Gastrocnemius medialis (tissue), 4 donors: ENCODE data around the gene CCNQ.

Experiments
- POLR2A ChIP-seq, 2 donors: fragments of 450-650 bp; IDR thresholded peaks; one replicate each; pipeline ENCODE4 v1.6.1; 2017; ENCODE audit warnings: antibody characterized with exemption in 2 of 2, mild to moderate bottlenecking in 2 of 2, moderate library complexity in 2 of 2
- TF ChIP-seq, protein P1 (sequence below), 5 experiments: fragments of 450-650 bp in 3 of 5; fragments of 200-600 bp in 2 of 5; sonication (generic) in 2 of 5; IDR thresholded peaks in 4 of 5; conservative IDR thresholded peaks in 1 of 5; 1 replicate in 4 of 5; 2 replicates in 1 of 5; pipeline ENCODE4 v1.5.1; 2016 to 2019; ENCODE audit warnings: antibody characterized with exemption in 5 of 5, mild to moderate bottlenecking in 3 of 5, moderate library complexity in 3 of 5

GRCh38 chrX:153595387-153595786, 3.6 kb downstream of the CCNQ start:
- TF ChIP-seq, protein P1, sequence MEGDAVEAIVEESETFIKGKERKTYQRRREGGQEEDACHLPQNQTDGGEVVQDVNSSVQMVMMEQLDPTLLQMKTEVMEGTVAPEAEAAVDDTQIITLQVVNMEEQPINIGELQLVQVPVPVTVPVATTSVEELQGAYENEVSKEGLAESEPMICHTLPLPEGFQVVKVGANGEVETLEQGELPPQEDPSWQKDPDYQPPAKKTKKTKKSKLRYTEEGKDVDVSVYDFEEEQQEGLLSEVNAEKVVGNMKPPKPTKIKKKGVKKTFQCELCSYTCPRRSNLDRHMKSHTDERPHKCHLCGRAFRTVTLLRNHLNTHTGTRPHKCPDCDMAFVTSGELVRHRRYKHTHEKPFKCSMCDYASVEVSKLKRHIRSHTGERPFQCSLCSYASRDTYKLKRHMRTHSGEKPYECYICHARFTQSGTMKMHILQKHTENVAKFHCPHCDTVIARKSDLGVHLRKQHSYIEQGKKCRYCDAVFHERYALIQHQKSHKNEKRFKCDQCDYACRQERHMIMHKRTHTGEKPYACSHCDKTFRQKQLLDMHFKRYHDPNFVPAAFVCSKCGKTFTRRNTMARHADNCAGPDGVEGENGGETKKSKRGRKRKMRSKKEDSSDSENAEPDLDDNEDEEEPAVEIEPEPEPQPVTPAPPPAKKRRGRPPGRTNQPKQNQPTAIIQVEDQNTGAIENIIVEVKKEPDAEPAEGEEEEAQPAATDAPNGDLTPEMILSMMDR (IDR thresholded peaks at IDR 0.05 in 4 of 5, conservative IDR thresholded peaks at IDR 0.05 in 1 of 5), result no peak
- TF ChIP-seq POLR2A (IDR thresholded peaks at IDR 0.05), result no peak
